ENCODE measurements around the gene DNAJC13. TPM values are rescaled to one million over a fixed set of nuclear protein-coding genes. Genes with fewer than 3 reads are reported as not detected.
"Not testable (repeated sequence)": the region's sequence is repeated elsewhere in the genome, so short reads cannot be mapped to it uniquely, and the experiment has no call there.

DNAJC13 gene
- total RNA-seq (2014; rRNA removed; shearing (Covaris generic)) (51.1 and 51.5 TPM in 2 replicates), polyA plus RNA-seq (2016; fragmentation: Nextera tagmentation; extraction: Ambion mirVana) (17.1 and 17.8 TPM in 2 replicates)

GRCh38 chr3:132416807-132417694, at the start of gene DNAJC13:
Gene DNAJC13, plus strand, starts transcription at chr3:132417502. Its CDS starts 17,049 bp downstream, at chr3:132434551.
- no peaks in the 10 kb centered on the region for H3K27me3 ChIP-seq (replicated peaks; ENCODE audit: insufficient read depth)
- no peaks in the 10 kb centered on the region for H4K20me1 ChIP-seq (ENCODE audit: insufficient read depth)
- H3K4me1 ChIP-seq (ENCODE audit: insufficient read depth) = peaks cover 27% of the 10 kb centered on the region
- H2AFZ ChIP-seq = peak within 1 kb of the TSS; percentile 95
- H3F3A ChIP-seq (ENCODE audit: insufficient read depth) = peaks cover 35% of the 10 kb centered on the region
- H3K9me3 ChIP-seq (ENCODE audit: low read depth) = no peaks in the 10 kb centered on the region
- H3K27ac ChIP-seq = peak within 1 kb of the TSS; percentile 72
- in situ Hi-C loops (cut with MboI) = no loop called here
- peak within 1 kb of the TSS; percentile 96 for H3K4me3 ChIP-seq
- H3K36me3 ChIP-seq (ENCODE audit: low read depth) = no peaks in the 10 kb centered on the region
- no peaks in the 10 kb centered on the region for H3K9me2 ChIP-seq (ENCODE audit: insufficient read depth)
- TF ChIP-seq EZH2 (IDR thresholded peaks at IDR 0.05; ENCODE audit: insufficient read depth, poor library complexity, severe bottlenecking) (no peak), EZH2phosphoT487 (IDR thresholded peaks at IDR 0.05; ENCODE audit: insufficient read depth, low read depth) (no peak)
- peak within 1 kb of the TSS; percentile 95 for H3K4me2 ChIP-seq (ENCODE audit: unreplicated experiment)
- peak; percentile 98 for DNase-seq
- H3K9ac ChIP-seq = peak within 1 kb of the TSS; percentile 86
- H3K79me2 ChIP-seq (ENCODE audit: insufficient read depth) = peaks cover 42% of the 10 kb centered on the region
- 1 to 3% methylated on average over 45 to 62 of the region's 63 CpGs for WGBS, 2 experiments (ENCODE audit: low coverage in 1 of 2, low lambda C conversion rate in 2 of 2, missing lambda C conversion rate in 2 of 2)

- DNase-seq = no peak
- H4K20me1 ChIP-seq (ENCODE audit: insufficient read depth) = no peaks in the 10 kb centered on the region
- H3F3A ChIP-seq (ENCODE audit: insufficient read depth) = no peaks in the 10 kb centered on the region
- H2AFZ ChIP-seq = no peak overlapping the region
- WGBS, 2 experiments (ENCODE audit: low coverage in 1 of 2, low lambda C conversion rate in 2 of 2, missing lambda C conversion rate in 2 of 2) = 80 to 81% methylated on average over 2 of the region's 2 CpGs
- H3K9me2 ChIP-seq (ENCODE audit: insufficient read depth) = no peaks in the 10 kb centered on the region
- no peak for TF ChIP-seq EZH2 (IDR thresholded peaks at IDR 0.05; ENCODE audit: insufficient read depth, poor library complexity, severe bottlenecking)
- no peak for TF ChIP-seq EZH2phosphoT487 (IDR thresholded peaks at IDR 0.05; ENCODE audit: insufficient read depth, low read depth)
- H3K27ac ChIP-seq = no peak overlapping the region
- H3K4me3 ChIP-seq = no peak overlapping the region
- no peak overlapping the region for H3K4me2 ChIP-seq (ENCODE audit: unreplicated experiment)
- no peak overlapping the region for H3K9ac ChIP-seq
- in situ Hi-C loops (cut with MboI) = no loop called here
- H3K27me3 ChIP-seq (replicated peaks; ENCODE audit: insufficient read depth) = no peaks in the 10 kb centered on the region
- no peaks in the 10 kb centered on the region for H3K4me1 ChIP-seq (ENCODE audit: insufficient read depth)
- H3K36me3 ChIP-seq (ENCODE audit: low read depth) = no peaks in the 10 kb centered on the region
- no peaks in the 10 kb centered on the region for H3K9me3 ChIP-seq (ENCODE audit: low read depth)
- no peaks in the 10 kb centered on the region for H3K79me2 ChIP-seq (ENCODE audit: insufficient read depth)
These were observed 48.8 kb upstream of the DNAJC13 start for GRCh38 chr3:132368515-132368914.

- H3K79me2 ChIP-seq (ENCODE audit: insufficient read depth) = no peaks in the 10 kb centered on the region
- H3K9me2 ChIP-seq (ENCODE audit: insufficient read depth) = no peaks in the 10 kb centered on the region
- no peaks in the 10 kb centered on the region for H3K36me3 ChIP-seq (ENCODE audit: low read depth)
- peak; percentile 41 for DNase-seq
- H2AFZ ChIP-seq = no peak overlapping the region
- H3K4me3 ChIP-seq = no peak overlapping the region
- H3K9me3 ChIP-seq (ENCODE audit: low read depth) = no peaks in the 10 kb centered on the region
- in situ Hi-C loops (cut with MboI) = no loop called here
- H3K4me1 ChIP-seq (ENCODE audit: insufficient read depth) = no peaks in the 10 kb centered on the region
- H3K4me2 ChIP-seq (ENCODE audit: unreplicated experiment) = no peak overlapping the region
- H3K27me3 ChIP-seq (replicated peaks; ENCODE audit: insufficient read depth) = no peaks in the 10 kb centered on the region
- no peak for TF ChIP-seq EZH2phosphoT487 (IDR thresholded peaks at IDR 0.05; ENCODE audit: insufficient read depth, low read depth)
- no peak for TF ChIP-seq EZH2 (IDR thresholded peaks at IDR 0.05; ENCODE audit: insufficient read depth, poor library complexity, severe bottlenecking)
- no peak overlapping the region for H3K9ac ChIP-seq
- H3K27ac ChIP-seq = no peak overlapping the region
- H3F3A ChIP-seq (ENCODE audit: insufficient read depth) = no peaks in the 10 kb centered on the region
- H4K20me1 ChIP-seq (ENCODE audit: insufficient read depth) = no peaks in the 10 kb centered on the region
These were observed 48.3 kb upstream of the DNAJC13 start for GRCh38 chr3:132368962-132369361.

- H3K4me3 ChIP-seq; H3K27ac ChIP-seq; H3K9me3 ChIP-seq (ENCODE audit: low read depth); H3K4me2 ChIP-seq (ENCODE audit: unreplicated experiment); H3K9ac ChIP-seq; H3K36me3 ChIP-seq (ENCODE audit: low read depth); H3K27me3 ChIP-seq (replicated peaks; ENCODE audit: insufficient read depth); H2AFZ ChIP-seq; H3F3A ChIP-seq (ENCODE audit: insufficient read depth); H3K9me2 ChIP-seq (ENCODE audit: insufficient read depth); DNase-seq; in situ Hi-C loops (cut with MboI); H3K4me1 ChIP-seq (ENCODE audit: insufficient read depth); H3K79me2 ChIP-seq (ENCODE audit: insufficient read depth); H4K20me1 ChIP-seq (ENCODE audit: insufficient read depth): not testable (repeated sequence)
- 94% methylated on average over 22 to 25 of the region's 25 CpGs for WGBS, 2 experiments (ENCODE audit: low coverage in 1 of 2, low lambda C conversion rate in 2 of 2, missing lambda C conversion rate in 2 of 2)
These were observed 40.4 kb upstream of the DNAJC13 start for GRCh38 chr3:132376945-132377354.

All from GM23248 (cell line).